H9 (cell line): ENCODE results near the gene VGF. TPM values are rescaled to one million over a fixed set of nuclear protein-coding genes. Genes with fewer than 3 reads are reported as not detected.

Source experiments
- microRNA-seq: library from miRNA; unstranded; fragments of <30 nt; microRNA quantifications from one replicate; pipeline ENCODE4, GENCODE V29; 2020; ENCODE audit warnings: borderline microRNAs expressed
- total RNA-seq: library from RNA; stranded (reverse); gene quantifications from 2 replicates; pipeline ENCODE4 v1.2.1, GENCODE V29; 2021

The VGF gene
- total RNA-seq, 1 experiment from 2014 or later = 37.1 TPM

Small RNA genes lying within 50 kb of the gene (microRNA-seq; reads per million reads assigned to microRNA genes)
- not detected for gene MIR4653

Other genes with a start within 250 kb of the VGF start
- 27.4 and 29.2 TPM in 2 replicates for gene MUC3A, start 216.0 kb downstream of the VGF start, total RNA-seq
- 11.5 and 12.2 TPM in 2 replicates for gene MUC12, start 196.0 kb downstream of the VGF start, total RNA-seq
- gene MUC17, start 145.5 kb downstream of the VGF start, total RNA-seq = not detected in 2 replicates
- gene TRIM56, start 80.1 kb downstream of the VGF start, total RNA-seq = 21.8 and 22.4 TPM in 2 replicates
- gene SERPINE1, start 38.5 kb downstream of the VGF start, total RNA-seq = 11.5 and 13.0 TPM in 2 replicates
- 65.2 and 73.0 TPM in 2 replicates for gene AP1S1, start 11.1 kb downstream of the VGF start, total RNA-seq
- 0.50 and 0.88 TPM in 2 replicates for gene NAT16, start 14.7 kb upstream of the VGF start, total RNA-seq
- 0.11 and 0.15 TPM in 2 replicates for gene MOGAT3, start 35.5 kb upstream of the VGF start, total RNA-seq
- gene PLOD3, start 52.0 kb upstream of the VGF start, total RNA-seq = 70.5 and 74.5 TPM in 2 replicates
- 52.7 and 53.4 TPM in 2 replicates for gene ZNHIT1, start 52.6 kb upstream of the VGF start, total RNA-seq
- 9.7 and 11.4 TPM in 2 replicates for gene CLDN15, start 72.2 kb upstream of the VGF start, total RNA-seq
- 121 and 124 TPM in 2 replicates for gene FIS1, start 79.5 kb upstream of the VGF start, total RNA-seq
- 19.8 and 21.3 TPM in 2 replicates for gene IFT22, start 156.2 kb upstream of the VGF start, total RNA-seq
- 41.5 and 42.6 TPM in 2 replicates for gene COL26A1, start 197.3 kb upstream of the VGF start, total RNA-seq